Measurements from ENCODE around the gene CD96.

Gene CD96

DNA sequence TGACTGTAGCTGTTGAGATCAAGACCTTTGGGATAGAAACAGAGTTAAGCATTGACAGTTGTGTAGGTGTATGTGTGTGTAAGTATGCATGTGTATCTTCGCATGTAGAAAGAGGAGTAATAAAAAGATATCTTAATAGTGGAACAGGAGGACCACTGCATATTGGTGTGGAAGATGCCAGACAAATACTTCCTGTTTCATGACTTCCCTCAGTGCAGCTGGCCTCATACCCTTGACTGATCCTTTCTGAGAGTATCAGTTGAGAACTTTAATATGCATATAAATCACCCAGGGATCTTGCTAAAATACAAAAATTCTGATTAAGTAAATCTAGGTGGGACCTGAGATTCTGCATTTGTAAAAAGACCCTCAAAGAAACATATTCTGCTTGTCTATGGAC lies 61.7 kb downstream of the CD96 start:
- Histone ChIP-seq H3K9ac (ENCODE audit: low read depth in 1 of 2, low read length in 2 of 2) (no peak overlapping the region), H3K9me3 (ENCODE audit: control insufficient read depth in 1 of 2, low read length in 2 of 2) (no peaks in the 10 kb centered on the region), H3K36me3 (ENCODE audit: control insufficient read depth in 1 of 2, insufficient read depth in 2 of 2, low read length in 2 of 2) (no peaks in the 10 kb centered on the region), H3K4me1 (ENCODE audit: control insufficient read depth in 1 of 2, insufficient read depth in 2 of 2, low read length in 2 of 2) (no peaks in the 10 kb centered on the region), H3K4me3 (ENCODE audit: low read depth in 1 of 2, low read length in 2 of 2) (no peak overlapping the region), H3K27me3 (ENCODE audit: control insufficient read depth in 1 of 2, insufficient read depth in 2 of 2, low read length in 2 of 2) (no peaks in the 10 kb centered on the region), H3K27ac (ENCODE audit: low read depth, low read length) (no peak overlapping the region)

- Histone ChIP-seq H3K27me3 (ENCODE audit: control insufficient read depth in 1 of 2, insufficient read depth in 2 of 2, low read length in 2 of 2) (no peaks in the 10 kb centered on the region), H3K4me3 (ENCODE audit: low read depth in 1 of 2, low read length in 2 of 2) (no peak overlapping the region), H3K36me3 (ENCODE audit: control insufficient read depth in 1 of 2, insufficient read depth in 2 of 2, low read length in 2 of 2) (no peaks in the 10 kb centered on the region), H3K27ac (ENCODE audit: low read depth, low read length) (no peak overlapping the region), H3K9me3 (ENCODE audit: control insufficient read depth in 1 of 2, low read length in 2 of 2) (no peaks in the 10 kb centered on the region), H3K4me1 (ENCODE audit: control insufficient read depth in 1 of 2, insufficient read depth in 2 of 2, low read length in 2 of 2) (no peaks in the 10 kb centered on the region), H3K9ac (ENCODE audit: low read depth in 1 of 2, low read length in 2 of 2) (no peak overlapping the region)
Observed at GRCh38 chr3:111604119-111604518, 62.1 kb downstream of the CD96 start.

DNA sequence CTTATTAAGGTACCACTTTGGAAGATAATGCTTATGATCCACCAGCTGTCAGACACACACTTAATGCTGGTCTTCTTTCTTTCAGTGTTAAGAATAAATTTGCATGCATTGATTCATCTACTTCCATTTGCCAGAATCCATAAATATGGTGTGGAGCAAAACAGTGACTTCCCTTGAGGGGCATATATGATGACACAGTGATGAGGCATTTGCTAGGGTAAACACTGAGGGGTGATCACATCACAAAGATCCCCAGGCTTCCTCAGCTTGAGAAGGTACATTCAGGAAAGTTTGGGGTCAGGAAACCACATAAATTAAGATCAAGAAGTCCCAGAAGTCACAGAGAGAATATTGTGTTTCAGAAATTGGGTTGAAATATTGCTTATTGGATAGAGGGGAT lies 63.0 kb downstream of the CD96 start:
- H3K4me1 ChIP-seq (ENCODE audit: control insufficient read depth in 1 of 2, insufficient read depth in 2 of 2, low read length in 2 of 2): no peaks in the 10 kb centered on the region
- H3K9me3 ChIP-seq (ENCODE audit: control insufficient read depth in 1 of 2, low read length in 2 of 2): no peaks in the 10 kb centered on the region

DNA sequence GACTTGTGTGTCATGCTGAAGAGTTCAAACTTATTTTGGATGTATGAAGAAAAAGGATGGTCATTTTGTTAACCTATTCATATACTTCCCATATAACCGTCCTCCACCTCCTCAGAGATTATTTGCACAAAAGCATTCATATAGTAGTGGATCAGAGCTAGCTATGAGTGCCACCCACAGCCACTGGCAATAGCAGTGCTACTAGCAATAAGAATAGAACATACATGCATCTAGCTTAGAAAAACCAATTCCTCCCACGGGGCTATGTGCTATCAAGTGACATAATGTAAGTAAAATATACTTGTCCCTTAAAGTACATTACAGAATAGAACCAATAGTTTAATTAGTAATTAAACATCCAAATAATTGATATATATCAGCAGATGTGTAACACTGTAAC lies 63.5 kb downstream of the CD96 start:
- no peaks in the 10 kb centered on the region for H3K36me3 ChIP-seq (ENCODE audit: control insufficient read depth in 1 of 2, insufficient read depth in 2 of 2, low read length in 2 of 2)
- H3K4me3 ChIP-seq (ENCODE audit: low read depth in 1 of 2, low read length in 2 of 2): no peak overlapping the region
- H3K27ac ChIP-seq (ENCODE audit: low read depth, low read length): no peak overlapping the region
- no peaks in the 10 kb centered on the region for H3K9me3 ChIP-seq (ENCODE audit: control insufficient read depth in 1 of 2, low read length in 2 of 2)
- H3K9ac ChIP-seq (ENCODE audit: low read depth in 1 of 2, low read length in 2 of 2): no peak overlapping the region
- H3K4me1 ChIP-seq (ENCODE audit: control insufficient read depth in 1 of 2, insufficient read depth in 2 of 2, low read length in 2 of 2): no peaks in the 10 kb centered on the region
- no peaks in the 10 kb centered on the region for H3K27me3 ChIP-seq (ENCODE audit: control insufficient read depth in 1 of 2, insufficient read depth in 2 of 2, low read length in 2 of 2)

More for the DNA sequence above, 63.0 kb downstream of the CD96 start:
- no peak overlapping the region for H3K4me3 ChIP-seq (ENCODE audit: low read depth in 1 of 2, low read length in 2 of 2)
- no peaks in the 10 kb centered on the region for H3K27me3 ChIP-seq (ENCODE audit: control insufficient read depth in 1 of 2, insufficient read depth in 2 of 2, low read length in 2 of 2)
- H3K36me3 ChIP-seq (ENCODE audit: control insufficient read depth in 1 of 2, insufficient read depth in 2 of 2, low read length in 2 of 2): no peaks in the 10 kb centered on the region
- H3K27ac ChIP-seq (ENCODE audit: low read depth, low read length): no peak overlapping the region
- H3K9ac ChIP-seq (ENCODE audit: low read depth in 1 of 2, low read length in 2 of 2): no peak overlapping the region

- H3K4me1 ChIP-seq (ENCODE audit: control insufficient read depth in 1 of 2, insufficient read depth in 2 of 2, low read length in 2 of 2): no peaks in the 10 kb centered on the region
- H3K27me3 ChIP-seq (ENCODE audit: control insufficient read depth in 1 of 2, insufficient read depth in 2 of 2, low read length in 2 of 2): no peaks in the 10 kb centered on the region
- H3K9ac ChIP-seq (ENCODE audit: low read depth in 1 of 2, low read length in 2 of 2): no peak overlapping the region
- no peaks in the 10 kb centered on the region for H3K36me3 ChIP-seq (ENCODE audit: control insufficient read depth in 1 of 2, insufficient read depth in 2 of 2, low read length in 2 of 2)
- no peaks in the 10 kb centered on the region for H3K9me3 ChIP-seq (ENCODE audit: control insufficient read depth in 1 of 2, low read length in 2 of 2)
- H3K4me3 ChIP-seq (ENCODE audit: low read depth in 1 of 2, low read length in 2 of 2): no peak overlapping the region
- H3K27ac ChIP-seq (ENCODE audit: low read depth, low read length): no peak overlapping the region
Observed at GRCh38 chr3:111607240-111607920, 65.4 kb downstream of the CD96 start.

GRCh38 chr3:111608383-111608782 lies 66.4 kb downstream of the CD96 start:
- Histone ChIP-seq H3K36me3 (ENCODE audit: control insufficient read depth in 1 of 2, insufficient read depth in 2 of 2, low read length in 2 of 2) (no peaks in the 10 kb centered on the region), H3K9me3 (ENCODE audit: control insufficient read depth in 1 of 2, low read length in 2 of 2) (no peaks in the 10 kb centered on the region), H3K4me1 (ENCODE audit: control insufficient read depth in 1 of 2, insufficient read depth in 2 of 2, low read length in 2 of 2) (no peaks in the 10 kb centered on the region), H3K27ac (ENCODE audit: low read depth, low read length) (no peak overlapping the region), H3K27me3 (ENCODE audit: control insufficient read depth in 1 of 2, insufficient read depth in 2 of 2, low read length in 2 of 2) (no peaks in the 10 kb centered on the region), H3K9ac (ENCODE audit: low read depth in 1 of 2, low read length in 2 of 2) (no peak overlapping the region), H3K4me3 (ENCODE audit: low read depth in 1 of 2, low read length in 2 of 2) (no peak overlapping the region)

- no peak overlapping the region for H3K27ac ChIP-seq (ENCODE audit: low read depth, low read length)
- H3K9me3 ChIP-seq (ENCODE audit: control insufficient read depth in 1 of 2, low read length in 2 of 2): no peaks in the 10 kb centered on the region
- H3K27me3 ChIP-seq (ENCODE audit: control insufficient read depth in 1 of 2, insufficient read depth in 2 of 2, low read length in 2 of 2): no peaks in the 10 kb centered on the region
- H3K9ac ChIP-seq (ENCODE audit: low read depth in 1 of 2, low read length in 2 of 2): no peak overlapping the region
- no peaks in the 10 kb centered on the region for H3K4me1 ChIP-seq (ENCODE audit: control insufficient read depth in 1 of 2, insufficient read depth in 2 of 2, low read length in 2 of 2)
- no peaks in the 10 kb centered on the region for H3K36me3 ChIP-seq (ENCODE audit: control insufficient read depth in 1 of 2, insufficient read depth in 2 of 2, low read length in 2 of 2)
- H3K4me3 ChIP-seq (ENCODE audit: low read depth in 1 of 2, low read length in 2 of 2): no peak overlapping the region
Observed at GRCh38 chr3:111609700-111610099, 67.7 kb downstream of the CD96 start.

DNA sequence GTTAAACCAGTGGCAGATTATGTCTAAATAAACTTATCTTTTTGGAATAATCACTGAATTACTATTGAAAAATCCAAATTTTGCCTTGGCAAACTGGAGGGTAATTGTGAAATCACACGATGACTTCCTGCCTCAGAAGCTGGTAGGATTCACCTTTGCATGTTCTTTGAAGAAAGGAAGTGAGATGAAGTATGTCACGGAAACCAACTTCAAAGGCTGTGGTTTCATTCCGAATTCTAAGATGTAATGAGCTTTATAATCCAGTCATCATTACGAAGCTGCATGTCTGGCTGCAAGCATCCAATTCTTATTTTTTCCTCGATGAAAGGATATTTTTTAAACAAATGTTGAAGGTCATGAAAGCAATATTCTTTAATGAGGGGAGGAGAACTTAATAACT lies 68.2 kb downstream of the CD96 start:
- Histone ChIP-seq H3K9ac (ENCODE audit: low read depth in 1 of 2, low read length in 2 of 2) (no peak overlapping the region), H3K36me3 (ENCODE audit: control insufficient read depth in 1 of 2, insufficient read depth in 2 of 2, low read length in 2 of 2) (no peaks in the 10 kb centered on the region), H3K27ac (ENCODE audit: low read depth, low read length) (no peak overlapping the region), H3K27me3 (ENCODE audit: control insufficient read depth in 1 of 2, insufficient read depth in 2 of 2, low read length in 2 of 2) (no peaks in the 10 kb centered on the region), H3K4me3 (ENCODE audit: low read depth in 1 of 2, low read length in 2 of 2) (no peak overlapping the region), H3K4me1 (ENCODE audit: control insufficient read depth in 1 of 2, insufficient read depth in 2 of 2, low read length in 2 of 2) (no peaks in the 10 kb centered on the region), H3K9me3 (ENCODE audit: control insufficient read depth in 1 of 2, low read length in 2 of 2) (no peaks in the 10 kb centered on the region)

DNA sequence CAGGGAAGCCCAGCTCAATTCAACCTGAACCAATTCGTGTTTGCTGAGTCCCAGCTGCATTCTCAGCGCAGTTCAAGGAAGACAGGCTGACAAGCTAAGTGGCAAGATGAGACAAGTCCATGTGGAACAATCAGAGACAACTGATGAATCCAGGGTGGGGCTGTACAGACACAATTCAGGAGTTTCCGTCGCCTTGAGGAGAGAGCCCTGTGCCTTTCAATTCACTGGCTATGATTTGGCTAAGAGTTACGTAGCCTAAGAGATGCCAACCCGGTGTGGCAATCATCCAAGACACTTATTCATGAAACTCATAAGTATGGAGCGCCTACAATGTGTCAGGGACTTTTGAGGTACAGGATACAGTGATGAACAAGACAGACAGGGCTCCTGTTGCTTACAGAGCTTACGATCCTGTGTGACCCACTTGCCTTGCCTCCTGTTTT lies 68.6 kb downstream of the CD96 start:
- Histone ChIP-seq H3K9me3 (ENCODE audit: control insufficient read depth in 1 of 2, low read length in 2 of 2) (no peaks in the 10 kb centered on the region), H3K27ac (ENCODE audit: low read depth, low read length) (no peak overlapping the region), H3K36me3 (ENCODE audit: control insufficient read depth in 1 of 2, insufficient read depth in 2 of 2, low read length in 2 of 2) (no peaks in the 10 kb centered on the region), H3K9ac (ENCODE audit: low read depth in 1 of 2, low read length in 2 of 2) (no peak overlapping the region), H3K4me1 (ENCODE audit: control insufficient read depth in 1 of 2, insufficient read depth in 2 of 2, low read length in 2 of 2) (no peaks in the 10 kb centered on the region), H3K27me3 (ENCODE audit: control insufficient read depth in 1 of 2, insufficient read depth in 2 of 2, low read length in 2 of 2) (no peaks in the 10 kb centered on the region), H3K4me3 (ENCODE audit: low read depth in 1 of 2, low read length in 2 of 2) (no peak overlapping the region)

DNA sequence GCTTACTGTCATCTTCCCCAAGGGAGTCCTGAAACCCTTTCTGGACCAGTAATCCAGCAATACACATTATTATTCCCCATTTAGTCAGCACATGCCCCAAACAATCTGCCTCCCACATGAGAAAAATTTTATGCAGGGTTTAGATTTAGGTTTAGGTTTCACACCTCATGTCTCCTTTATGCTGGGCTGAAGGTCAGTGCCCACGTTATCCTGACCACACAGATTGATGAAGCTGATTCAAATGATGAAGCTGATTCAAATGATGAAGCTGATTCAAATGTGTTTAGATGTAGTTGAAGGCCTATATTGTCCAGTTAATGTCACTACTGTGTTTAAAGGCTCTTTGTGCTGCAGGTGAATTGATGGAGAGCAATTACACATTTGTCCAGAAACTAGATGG lies 71.3 kb downstream of the CD96 start:
- no peak overlapping the region for H3K27ac ChIP-seq (ENCODE audit: low read depth, low read length)
- H3K27me3 ChIP-seq (ENCODE audit: control insufficient read depth in 1 of 2, insufficient read depth in 2 of 2, low read length in 2 of 2): no peaks in the 10 kb centered on the region
- no peaks in the 10 kb centered on the region for H3K9me3 ChIP-seq (ENCODE audit: control insufficient read depth in 1 of 2, low read length in 2 of 2)
- peaks cover 0 to 4% of the 10 kb centered on the region in 2 donors for H3K36me3 ChIP-seq (ENCODE audit: control insufficient read depth in 1 of 2, insufficient read depth in 2 of 2, low read length in 2 of 2)
- no peaks in the 10 kb centered on the region for H3K4me1 ChIP-seq (ENCODE audit: control insufficient read depth in 1 of 2, insufficient read depth in 2 of 2, low read length in 2 of 2)
- no peak overlapping the region for H3K9ac ChIP-seq (ENCODE audit: low read depth in 1 of 2, low read length in 2 of 2)
- no peak overlapping the region for H3K4me3 ChIP-seq (ENCODE audit: low read depth in 1 of 2, low read length in 2 of 2)

DNA sequence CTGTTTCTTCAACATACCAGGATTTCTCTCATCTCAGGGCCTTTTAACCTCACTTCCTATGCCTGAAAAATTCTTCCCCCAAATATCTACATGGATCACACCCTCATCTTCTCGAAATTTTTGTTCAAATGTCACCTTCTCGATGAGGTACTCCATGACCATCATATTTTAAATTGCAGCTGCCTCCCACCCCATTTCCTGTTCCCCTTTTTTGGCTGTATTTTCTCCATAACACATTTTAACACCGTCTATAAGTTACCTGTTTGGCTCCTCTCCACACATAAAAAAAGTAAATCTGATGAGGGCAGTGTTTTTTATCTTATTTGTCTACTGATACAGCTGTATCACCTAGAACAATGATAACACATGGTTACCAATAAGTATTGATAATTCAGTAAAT lies 73.9 kb downstream of the CD96 start:
- no peaks in the 10 kb centered on the region for H3K4me1 ChIP-seq (ENCODE audit: control insufficient read depth in 1 of 2, insufficient read depth in 2 of 2, low read length in 2 of 2)
- H3K9ac ChIP-seq (ENCODE audit: low read depth in 1 of 2, low read length in 2 of 2): no peak overlapping the region
- H3K4me3 ChIP-seq (ENCODE audit: low read depth in 1 of 2, low read length in 2 of 2): no peak overlapping the region
- no peak overlapping the region for H3K27ac ChIP-seq (ENCODE audit: low read depth, low read length)
- no peaks in the 10 kb centered on the region for H3K9me3 ChIP-seq (ENCODE audit: control insufficient read depth in 1 of 2, low read length in 2 of 2)
- H3K36me3 ChIP-seq (ENCODE audit: control insufficient read depth in 1 of 2, insufficient read depth in 2 of 2, low read length in 2 of 2): peaks cover 0 to 4% of the 10 kb centered on the region in 2 donors
- H3K27me3 ChIP-seq (ENCODE audit: control insufficient read depth in 1 of 2, insufficient read depth in 2 of 2, low read length in 2 of 2): no peaks in the 10 kb centered on the region
